Thyroid gland (tissue), 4 donors: Measurements from ENCODE around the gene UTP14C. TPM values are rescaled to one million over a fixed set of nuclear protein-coding genes. Genes with fewer than 3 reads are reported as not detected.

ENCODE experiments used
- DNase-seq, 2 donors: peaks; one replicate each; pipeline ENCODE4 v3.0.0-alpha.2; 2019
- H3K27ac ChIP-seq, 3 donors: fragments of 200-600 bp; sonication (generic); 1 replicate in 2 of 3; 2 replicates in 1 of 3; pipeline ENCODE4 v1.5.1; 2016 to 2019; ENCODE audit warnings: mild to moderate bottlenecking in 1 of 3, moderate library complexity in 1 of 3
- H3K27me3 ChIP-seq: fragments of 200-600 bp; sonication (generic); one replicate; pipeline ENCODE4 v1.5.1; 2019
- H3K36me3 ChIP-seq, 2 donors: fragments of 200-600 bp; sonication (generic); one replicate each; pipeline ENCODE4 v1.5.1; 2016 to 2019
- H3K4me1 ChIP-seq, 2 donors: fragments of 200-600 bp; sonication (generic); one replicate each; pipeline ENCODE4 v1.5.1; 2017 to 2019
- H3K4me3 ChIP-seq, 3 donors: fragments of 200-600 bp; sonication (generic); replicated peaks in 1 of 3; 1 replicate in 2 of 3; 2 replicates in 1 of 3; pipeline ENCODE4 v1.5.1; 2016; ENCODE audit warnings: mild to moderate bottlenecking in 1 of 3
- H3K9me3 ChIP-seq: fragments of 200-600 bp; sonication (generic); one replicate; pipeline ENCODE4 v1.5.1; 2017
- CTCF ChIP-seq, 6 experiments: fragments of 200-600 bp in 3 of 6; fragments of 450-650 bp in 3 of 6; sonication (generic) in 3 of 6; IDR thresholded peaks; one replicate each; pipeline ENCODE4 v1.5.1; 2016 to 2019; ENCODE audit warnings: antibody characterized with exemption in 6 of 6, mild to moderate bottlenecking in 2 of 6, inconsistent platforms in 1 of 6, moderate library complexity in 1 of 6
- POLR2A ChIP-seq, 2 donors: fragments of 450-650 bp; IDR thresholded peaks; one replicate each; pipeline ENCODE4 v1.6.1; 2017; ENCODE audit warnings: antibody characterized with exemption in 2 of 2, mild to moderate bottlenecking in 2 of 2, moderate library complexity in 1 of 2
- WGBS, 2 donors: methylation state at CpG; one replicate each; pipeline ENCODE4 v1.1.5; 2017; 5-methylcytosine and 5-hydroxymethylcytosine counted together
- intact Hi-C: fragments of 100-400 bp; cut with DNase I; formaldehyde crosslinking; loops from one replicate; pipeline ENCODE4 v1.15.1; 2023
- total RNA-seq, 4 donors: library from RNA; depleted of rRNA; stranded (reverse); fragments of >200 nt; gene quantifications; one replicate each; pipeline ENCODE4 v1.2.3, GENCODE V29; 2016

UTP14C gene
- total RNA-seq, 4 donors from 2014 or later = 23.1 to 31.2 (median 25.9) TPM

- Histone ChIP-seq H3K4me3 (no peak overlapping the region), H3K27me3 (no peaks in the 10 kb centered on the region), H3K36me3 (no peaks in the 10 kb centered on the region), H3K4me1 (peaks cover 6 to 12% of the 10 kb centered on the region in 2 donors), H3K9me3 (no peaks in the 10 kb centered on the region), H3K27ac (no peak overlapping the region)
- intact Hi-C loops = loop anchor here (5.0 to 10.0 kb wide), 2 partner anchors 124 to 159 kb away; partner anchors contain the start of genes NEK5 and TMEM272
- TF ChIP-seq CTCF (IDR thresholded peaks at IDR 0.05) (no peak), POLR2A (IDR thresholded peaks at IDR 0.05) (no peak)
- 88 to 97% methylated on average over 4 of the region's 4 CpGs for WGBS, 2 donors
- DNase-seq = no peak
These were observed 20.9 kb upstream of the UTP14C start for GRCh38 chr13:52003541-52003940.

- TF ChIP-seq CTCF (IDR thresholded peaks at IDR 0.05) = no peak
- no peak for TF ChIP-seq POLR2A (IDR thresholded peaks at IDR 0.05)
- 88 to 89% methylated on average over 7 of the region's 7 CpGs for WGBS, 2 donors
- Histone ChIP-seq H3K27ac (no peak overlapping the region), H3K4me3 (no peak overlapping the region), H3K4me1 (peaks cover 0 to 5% of the 10 kb centered on the region in 2 donors), H3K36me3 (no peaks in the 10 kb centered on the region), H3K27me3 (no peaks in the 10 kb centered on the region), H3K9me3 (no peaks in the 10 kb centered on the region)
- DNase-seq = no peak
- intact Hi-C loops = loop anchor here (5.0 to 10.0 kb wide), 2 partner anchors 123 to 160 kb away; partner anchors contain the start of genes NEK5 and TMEM272
These were observed 19.9 kb upstream of the UTP14C start for GRCh38 chr13:52004511-52005170.

DNA sequence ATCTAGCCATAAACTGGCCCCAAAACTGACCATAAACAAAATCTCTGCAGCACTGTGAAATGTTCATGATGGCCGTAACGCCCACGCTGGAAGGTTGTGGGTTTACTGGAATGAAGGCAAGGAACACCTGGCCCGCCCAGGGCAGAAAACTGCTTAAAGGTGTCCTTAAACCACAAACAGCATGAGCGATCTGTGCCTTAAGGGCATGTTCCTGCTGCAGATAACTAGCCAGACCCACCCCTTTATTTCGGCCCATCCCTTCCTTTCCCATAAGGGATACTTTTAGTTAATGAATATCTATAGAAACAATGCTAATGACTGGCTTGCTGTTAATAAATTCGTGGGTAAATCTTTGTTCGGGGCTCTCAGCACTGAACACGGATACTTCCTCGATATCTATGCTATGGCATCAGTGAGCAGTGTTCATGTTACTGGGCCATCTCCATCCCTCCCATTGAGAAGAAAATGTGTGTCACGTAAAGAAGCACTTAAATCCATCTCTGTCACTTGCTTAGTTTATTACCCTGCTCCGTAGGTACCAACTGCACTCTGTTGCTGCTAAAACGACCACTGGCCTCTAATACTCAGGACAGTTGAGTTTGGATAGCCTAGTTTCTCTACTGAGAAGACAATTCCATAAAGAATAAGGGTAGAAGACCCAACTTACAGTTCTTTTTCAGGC is 18.5 kb upstream of the UTP14C start:
- no peak for DNase-seq
- Histone ChIP-seq H3K9me3 (no peaks in the 10 kb centered on the region), H3K4me3 (no peak overlapping the region), H3K4me1 (peaks cover 5% of the 10 kb centered on the region in 2 donors), H3K27me3 (no peaks in the 10 kb centered on the region), H3K27ac (no peak overlapping the region), H3K36me3 (no peaks in the 10 kb centered on the region)
- 89 to 94% methylated on average over 13 of the region's 13 CpGs for WGBS, 2 donors
- no peak for TF ChIP-seq CTCF (IDR thresholded peaks at IDR 0.05)
- no peak for TF ChIP-seq POLR2A (IDR thresholded peaks at IDR 0.05)
- intact Hi-C loops = loop anchor here (10.0 kb wide), 1 partner anchor 161 kb away; the partner anchor contains the start of gene TMEM272

GRCh38 chr13:52006523-52007245 is 17.8 kb upstream of the UTP14C start:
- H3K36me3 ChIP-seq = no peaks in the 10 kb centered on the region
- no peak overlapping the region for H3K27ac ChIP-seq
- no peaks in the 10 kb centered on the region for H3K27me3 ChIP-seq
- WGBS, 2 donors = 85 to 86% methylated on average over 8 of the region's 8 CpGs
- no peak overlapping the region for H3K4me3 ChIP-seq
- no peaks in the 10 kb centered on the region for H3K9me3 ChIP-seq
- H3K4me1 ChIP-seq = peaks cover 7% of the 10 kb centered on the region in 2 donors
- TF ChIP-seq CTCF (IDR thresholded peaks at IDR 0.05) (no peak), POLR2A (IDR thresholded peaks at IDR 0.05) (no peak)
- DNase-seq = no peak
- intact Hi-C loops = loop anchor here (10.0 kb wide), 1 partner anchor 162 kb away; the partner anchor contains the start of gene TMEM272
